Measurements from ENCODE around the gene AHI1. TPM values are rescaled to one million over a fixed set of nuclear protein-coding genes. Genes with fewer than 3 reads are reported as not detected.

AHI1 gene
- total RNA-seq, 3 donors from 2014 or later (not counting 1 experiment from before 2014, with no cell fraction given): 24.0 to 40.3 (median 32.4) TPM

GRCh38 chr6:135269481-135269891 is 228.1 kb downstream of the AHI1 start:
- H3K9me3 ChIP-seq (ENCODE audit: control insufficient read depth, insufficient read depth, low read length): no peaks in the 10 kb centered on the region
- intact Hi-C loops (cut with micrococcal nuclease): no loop called here
- DNase-seq: no peak
- H3K36me3 ChIP-seq (ENCODE audit: control insufficient read depth, insufficient read depth, low read length): no peaks in the 10 kb centered on the region
- no peak overlapping the region for H3K4me3 ChIP-seq (ENCODE audit: low read length)
- H3K4me1 Mint-ChIP-seq: no peaks in the 10 kb centered on the region
- no peaks in the 10 kb centered on the region for H3K27me3 Mint-ChIP-seq (ENCODE audit: low read depth in 2 of 2)
- H3K4me1 ChIP-seq (ENCODE audit: control insufficient read depth, insufficient read depth, low read length): no peaks in the 10 kb centered on the region
- H3K4me3 Mint-ChIP-seq: no peak overlapping the region
- H3K27ac Mint-ChIP-seq: no peak overlapping the region
- H3K27ac ChIP-seq (ENCODE audit: low read length): no peak overlapping the region
- no CpG with 5 or more reads among the region's 1 CpG for WGBS (ENCODE audit: insufficient coverage)
- H3K9me3 Mint-ChIP-seq: no peaks in the 10 kb centered on the region
- H3K27me3 ChIP-seq (ENCODE audit: control insufficient read depth, insufficient read depth, low read length): no peaks in the 10 kb centered on the region
- no peak for TF ChIP-seq CTCF (IDR thresholded peaks at IDR 0.05)
- H3K36me3 Mint-ChIP-seq: no peaks in the 10 kb centered on the region
- ATAC-seq: no peak

GRCh38 chr6:135268740-135269139 is 228.8 kb downstream of the AHI1 start:
- Histone ChIP-seq H3K9me3 (ENCODE audit: control insufficient read depth, insufficient read depth, low read length) (no peaks in the 10 kb centered on the region), H3K27ac (ENCODE audit: low read length) (no peak overlapping the region), H3K4me3 (ENCODE audit: low read length) (no peak overlapping the region), H3K4me1 (ENCODE audit: control insufficient read depth, insufficient read depth, low read length) (no peaks in the 10 kb centered on the region), H3K36me3 (ENCODE audit: control insufficient read depth, insufficient read depth, low read length) (no peaks in the 10 kb centered on the region), H3K27me3 (ENCODE audit: control insufficient read depth, insufficient read depth, low read length) (no peaks in the 10 kb centered on the region)
- Mint-ChIP-seq H3K4me3 (no peak overlapping the region), H3K9me3 (no peaks in the 10 kb centered on the region), H3K36me3 (no peaks in the 10 kb centered on the region), H3K4me1 (no peaks in the 10 kb centered on the region), H3K27ac (no peak overlapping the region), H3K27me3 (ENCODE audit: low read depth in 2 of 2) (no peaks in the 10 kb centered on the region)
- ATAC-seq (no peak), DNase-seq (no peak)
- TF ChIP-seq CTCF (IDR thresholded peaks at IDR 0.05): no peak
- WGBS (ENCODE audit: insufficient coverage): 96% methylated on average over 3 of the region's 3 CpGs
- intact Hi-C loops (cut with micrococcal nuclease): no loop called here

DNA sequence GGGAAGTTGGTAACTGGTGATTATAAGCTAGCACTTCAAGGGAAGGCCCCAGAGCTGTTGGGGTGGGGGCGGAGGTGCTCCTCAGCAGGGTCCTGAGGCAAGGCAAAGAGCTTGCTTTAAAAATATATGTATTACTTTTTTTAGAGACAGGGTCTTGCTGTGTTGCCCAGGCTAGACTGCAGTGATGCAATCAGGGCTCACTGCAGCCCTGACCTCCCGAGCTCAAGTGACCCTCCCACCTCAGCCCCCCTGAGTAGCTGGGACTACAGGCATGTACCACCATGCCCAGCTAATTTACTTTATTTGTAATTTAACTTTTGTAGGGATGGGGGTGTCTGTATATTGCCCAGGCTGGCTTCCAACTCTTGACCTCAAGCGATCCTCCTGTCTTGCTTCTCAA is 229.3 kb downstream of the AHI1 start:
- H3K27ac ChIP-seq (ENCODE audit: low read length): no peak overlapping the region
- ATAC-seq (no peak), DNase-seq (no peak)
- H3K4me1 ChIP-seq (ENCODE audit: control insufficient read depth, insufficient read depth, low read length): no peaks in the 10 kb centered on the region
- H3K4me3 ChIP-seq (ENCODE audit: low read length): no peak overlapping the region
- Mint-ChIP-seq H3K27me3 (ENCODE audit: low read depth in 2 of 2) (no peaks in the 10 kb centered on the region), H3K27ac (no peak overlapping the region), H3K36me3 (no peaks in the 10 kb centered on the region), H3K4me3 (no peak overlapping the region), H3K4me1 (no peaks in the 10 kb centered on the region), H3K9me3 (no peaks in the 10 kb centered on the region)
- H3K9me3 ChIP-seq (ENCODE audit: control insufficient read depth, insufficient read depth, low read length): no peaks in the 10 kb centered on the region
- intact Hi-C loops (cut with micrococcal nuclease): no loop called here
- 95% methylated on average over 3 of the region's 3 CpGs for WGBS (ENCODE audit: insufficient coverage)
- no peak for TF ChIP-seq CTCF (IDR thresholded peaks at IDR 0.05)
- H3K27me3 ChIP-seq (ENCODE audit: control insufficient read depth, insufficient read depth, low read length): no peaks in the 10 kb centered on the region
- H3K36me3 ChIP-seq (ENCODE audit: control insufficient read depth, insufficient read depth, low read length): no peaks in the 10 kb centered on the region

DNA sequence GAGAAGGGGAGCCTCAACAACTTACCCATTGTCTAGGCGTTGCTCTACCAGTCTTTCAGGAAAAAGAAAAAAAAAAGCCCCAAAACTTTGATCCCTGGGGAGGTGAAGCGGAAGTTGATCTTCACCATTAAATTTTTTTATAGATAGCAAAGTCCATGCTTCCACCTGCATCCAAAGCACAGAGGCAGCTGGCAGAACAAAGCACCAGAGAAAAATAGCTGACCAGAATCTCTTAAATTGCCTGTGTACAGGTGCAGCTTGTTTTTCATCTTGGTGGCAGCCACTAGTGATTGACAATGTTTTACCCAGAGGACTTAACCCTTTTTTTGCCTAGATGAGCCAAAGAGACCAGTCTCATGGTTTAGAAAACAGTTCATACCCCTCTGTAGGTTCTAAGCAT is 230.5 kb downstream of the AHI1 start:
- H3K27me3 ChIP-seq (ENCODE audit: control insufficient read depth, insufficient read depth, low read length): no peaks in the 10 kb centered on the region
- H3K36me3 ChIP-seq (ENCODE audit: control insufficient read depth, insufficient read depth, low read length): no peaks in the 10 kb centered on the region
- no peak overlapping the region for H3K27ac ChIP-seq (ENCODE audit: low read length)
- Mint-ChIP-seq H3K4me3 (no peak overlapping the region), H3K27me3 (ENCODE audit: low read depth in 2 of 2) (peaks cover 0 to 2% of the 10 kb centered on the region in 2 donors), H3K27ac (no peak overlapping the region), H3K4me1 (no peaks in the 10 kb centered on the region), H3K9me3 (no peaks in the 10 kb centered on the region), H3K36me3 (no peaks in the 10 kb centered on the region)
- intact Hi-C loops (cut with micrococcal nuclease): no loop called here
- WGBS (ENCODE audit: insufficient coverage): 40% methylated on average over 1 of the region's 2 CpGs
- no peak overlapping the region for H3K4me3 ChIP-seq (ENCODE audit: low read length)
- no peak for ATAC-seq
- TF ChIP-seq CTCF (IDR thresholded peaks at IDR 0.05): no peak
- H3K9me3 ChIP-seq (ENCODE audit: control insufficient read depth, insufficient read depth, low read length): no peaks in the 10 kb centered on the region
- no peaks in the 10 kb centered on the region for H3K4me1 ChIP-seq (ENCODE audit: control insufficient read depth, insufficient read depth, low read length)
- DNase-seq: no peak
